A673 (cell line): ENCODE data around the gene TUSC1. TPM values are rescaled to one million over a fixed set of nuclear protein-coding genes. Genes with fewer than 3 reads are reported as not detected.
"Not testable (repeated sequence)": the region's sequence is repeated elsewhere in the genome, so short reads cannot be mapped to it uniquely, and the experiment has no call there.

ENCODE experiments used
- BruUV-seq: library from RNA; stranded (reverse); fragments of 400-500 nt; replicated peaks from 2 replicates; lab custom pipeline; 2021; lab: Mats Ljungman, UMichigan
- CTCF ChIA-PET: fragments of 300-600 bp; sonication (Branson Sonifier 250); formaldehyde crosslinking; loops from one replicate; lab custom pipeline; 2022; ENCODE audit warnings: antibody characterized with exemption; lab: Charles Lee
- POLR2A ChIA-PET: fragments of 300-600 bp; sonication (Branson Sonifier 250); formaldehyde crosslinking; loops from one replicate; lab custom pipeline; 2022; ENCODE audit warnings: antibody characterized with exemption; ENCODE audit not compliant: low non-redundant PET; lab: Charles Lee
- DNase-seq: peaks from one replicate; pipeline ENCODE4 v3.0.0-alpha.2; 2015; ENCODE audit warnings: low spot score
- H3K27ac ChIP-seq: fragments of 200-600 bp; sonication (generic); 2 replicates; pipeline ENCODE4 v1.5.1; 2016; ENCODE audit warnings: mixed run types, low read depth, mild to moderate bottlenecking, mixed read lengths, antibody characterized with exemption, low read length; ENCODE audit not compliant: poor library complexity, severe bottlenecking
- H3K27me3 ChIP-seq: fragments of 200-600 bp; sonication (generic); replicated peaks from 2 replicates; pipeline ENCODE4 v1.6.1; 2017; ENCODE audit warnings: mixed run types, low read depth, mild to moderate bottlenecking, mixed read lengths, antibody characterized with exemption, low read length; ENCODE audit not compliant: insufficient read depth, poor library complexity
- H3K36me3 ChIP-seq: fragments of 200-600 bp; sonication (generic); 2 replicates; pipeline ENCODE4 v1.6.1; 2016; ENCODE audit warnings: mixed run types, mild to moderate bottlenecking, mixed read lengths, antibody characterized with exemption, low read length; ENCODE audit not compliant: insufficient read depth, poor library complexity, severe bottlenecking
- H3K4me1 ChIP-seq: fragments of 200-600 bp; sonication (generic); 2 replicates; pipeline ENCODE4 v1.6.1; 2017; ENCODE audit warnings: mixed run types, mild to moderate bottlenecking, mixed read lengths, antibody characterized with exemption, low read length; ENCODE audit not compliant: insufficient read depth, poor library complexity, severe bottlenecking
- H3K4me3 ChIP-seq: fragments of 200-600 bp; sonication (generic); 2 replicates; pipeline ENCODE4 v1.5.1; 2016; ENCODE audit warnings: low read depth, mixed run types, mild to moderate bottlenecking, mixed read lengths, low read length; ENCODE audit not compliant: poor library complexity, severe bottlenecking
- H3K9me3 ChIP-seq: fragments of 200-600 bp; sonication (generic); 2 replicates; pipeline ENCODE4 v1.6.1; 2016; ENCODE audit warnings: mixed run types, low read depth, mild to moderate bottlenecking, mixed read lengths, antibody characterized with exemption, low read length; ENCODE audit not compliant: poor library complexity, severe bottlenecking
- EZH2 ChIP-seq: fragments of 200-600 bp; sonication (generic); IDR thresholded peaks from 2 replicates; pipeline ENCODE4 v1.6.1; 2017; ENCODE audit warnings: borderline replicate concordance, low read depth, mild to moderate bottlenecking, mixed read lengths, antibody characterized with exemption, low read length; ENCODE audit not compliant: poor library complexity, severe bottlenecking
- intact Hi-C: fragments of 100-400 bp; cut with micrococcal nuclease; formaldehyde crosslinking; loops from one replicate; pipeline ENCODE4 v1.10.0; 2022; ENCODE audit not compliant: unreplicated experiment
- total RNA-seq: library from RNA; stranded (reverse); gene quantifications from 2 replicates; pipeline ENCODE4 v1.2.3, GENCODE V29; 2021
- TF ChIP-seq, protein P1 (sequence below): fragments of 300-800, 200-600 bp; sonication (generic); conservative IDR thresholded peaks from 2 replicates; pipeline ENCODE4 v1.5.1; 2017; ENCODE audit warnings: low read depth, mild to moderate bottlenecking, antibody characterized with exemption, low read length, moderate library complexity, mixed read lengths

TUSC1 gene
- total RNA-seq, 1 experiment from 2014 or later, result not detected

DNA sequence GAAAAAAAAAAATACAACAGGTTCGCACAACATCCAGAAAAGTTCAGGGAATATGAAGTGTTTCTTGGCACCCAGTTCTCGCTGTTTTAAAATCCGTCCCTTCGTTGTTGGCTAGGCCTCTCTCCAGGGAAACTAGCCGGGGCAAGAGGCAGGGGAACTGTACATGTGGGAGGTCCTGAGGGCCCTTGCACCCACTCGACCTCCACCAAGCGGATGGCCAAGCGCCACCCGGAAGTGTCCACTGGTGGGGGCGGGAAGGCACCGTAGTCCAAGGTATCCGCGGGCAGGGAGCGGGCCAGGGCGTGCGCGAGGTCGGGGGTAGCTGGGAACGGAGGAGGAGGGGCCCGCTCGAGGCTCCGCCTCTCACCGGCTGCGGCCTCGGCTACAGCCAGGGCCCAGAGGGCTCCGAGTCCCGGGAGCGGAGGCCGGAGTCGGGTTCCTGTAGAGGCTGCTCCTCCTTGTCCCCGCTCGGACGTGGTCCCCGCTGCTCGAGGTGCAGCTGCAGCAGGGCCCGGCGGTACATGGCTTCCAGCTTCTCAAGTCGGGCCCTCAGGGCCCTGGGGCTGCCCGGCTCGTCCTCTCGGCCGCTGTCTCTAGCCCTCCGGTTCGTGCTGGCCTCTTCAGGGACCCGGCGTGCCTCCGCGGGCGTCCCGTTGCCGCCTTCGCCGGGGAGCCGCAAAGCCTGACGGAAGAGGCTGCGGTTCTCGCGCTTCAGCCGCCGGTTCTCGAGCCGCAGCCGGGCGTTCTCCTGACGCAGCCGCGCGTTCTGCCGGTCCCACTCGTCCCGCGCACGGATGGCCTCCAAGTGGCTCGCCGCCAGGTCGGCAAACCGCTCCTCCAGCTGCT lies 720 bp downstream of the TUSC1 start:
- no peak for TF ChIP-seq EZH2
- TF ChIP-seq, protein P1, sequence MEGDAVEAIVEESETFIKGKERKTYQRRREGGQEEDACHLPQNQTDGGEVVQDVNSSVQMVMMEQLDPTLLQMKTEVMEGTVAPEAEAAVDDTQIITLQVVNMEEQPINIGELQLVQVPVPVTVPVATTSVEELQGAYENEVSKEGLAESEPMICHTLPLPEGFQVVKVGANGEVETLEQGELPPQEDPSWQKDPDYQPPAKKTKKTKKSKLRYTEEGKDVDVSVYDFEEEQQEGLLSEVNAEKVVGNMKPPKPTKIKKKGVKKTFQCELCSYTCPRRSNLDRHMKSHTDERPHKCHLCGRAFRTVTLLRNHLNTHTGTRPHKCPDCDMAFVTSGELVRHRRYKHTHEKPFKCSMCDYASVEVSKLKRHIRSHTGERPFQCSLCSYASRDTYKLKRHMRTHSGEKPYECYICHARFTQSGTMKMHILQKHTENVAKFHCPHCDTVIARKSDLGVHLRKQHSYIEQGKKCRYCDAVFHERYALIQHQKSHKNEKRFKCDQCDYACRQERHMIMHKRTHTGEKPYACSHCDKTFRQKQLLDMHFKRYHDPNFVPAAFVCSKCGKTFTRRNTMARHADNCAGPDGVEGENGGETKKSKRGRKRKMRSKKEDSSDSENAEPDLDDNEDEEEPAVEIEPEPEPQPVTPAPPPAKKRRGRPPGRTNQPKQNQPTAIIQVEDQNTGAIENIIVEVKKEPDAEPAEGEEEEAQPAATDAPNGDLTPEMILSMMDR, result no peak
- DNase-seq, result no peak
- H3K4me1 ChIP-seq, result no peaks in the 10 kb centered on the region
- ChIA-PET CTCF (no interaction called here), POLR2A (no interaction called here)
- H3K27ac ChIP-seq, result no peak overlapping the region
- no peaks in the 10 kb centered on the region for H3K27me3 ChIP-seq
- no peaks in the 10 kb centered on the region for H3K9me3 ChIP-seq
- intact Hi-C loops, result no loop called here
- no peak overlapping the region for H3K4me3 ChIP-seq
- no peaks in the 10 kb centered on the region for H3K36me3 ChIP-seq
- BruUV-seq, result no TSS peak

DNA sequence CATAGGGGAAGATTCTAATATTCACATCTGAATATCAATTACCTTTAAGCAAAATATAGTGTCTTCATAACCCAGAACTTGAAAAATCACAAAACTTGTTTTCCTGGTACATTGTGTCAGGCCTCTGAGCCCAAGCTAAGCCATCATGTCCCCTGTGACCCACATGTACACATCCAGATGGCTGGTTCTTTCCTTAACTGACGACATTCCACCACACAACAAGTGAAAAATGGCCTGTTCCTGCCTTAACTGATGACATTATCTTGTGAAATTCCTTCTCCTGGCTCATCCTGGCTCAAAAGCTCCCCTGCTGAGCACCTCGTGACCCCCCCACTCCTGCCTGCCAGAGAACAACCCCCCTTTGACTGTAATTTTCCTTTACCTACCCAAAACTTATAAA lies 2.4 kb downstream of the TUSC1 start:
- CTCF ChIA-PET, H3K9me3 ChIP-seq, H3K27me3 ChIP-seq, H3K4me1 ChIP-seq, H3K36me3 ChIP-seq, intact Hi-C loops, DNase-seq, POLR2A ChIA-PET, BruUV-seq, H3K4me3 ChIP-seq, H3K27ac ChIP-seq: not testable (repeated sequence)

DNA sequence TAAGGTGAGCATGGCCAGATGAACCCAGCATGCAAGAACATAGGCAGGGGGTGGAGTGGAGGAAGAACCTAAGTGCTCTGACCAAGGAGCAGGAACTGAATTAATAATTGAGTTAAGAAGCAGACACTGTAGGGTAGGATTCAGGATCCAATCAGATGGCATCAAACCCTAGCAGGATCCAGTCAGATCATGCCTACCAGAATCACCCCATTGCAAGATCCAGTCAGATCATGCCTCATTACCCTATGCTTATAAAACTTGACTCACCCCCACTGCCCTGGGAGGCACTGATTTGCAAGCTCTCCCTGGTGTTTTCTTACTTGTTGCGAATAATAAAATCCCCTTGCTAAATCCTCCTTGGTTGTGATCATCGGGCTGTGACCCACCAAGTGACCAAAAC lies 19.7 kb downstream of the TUSC1 start:
- Histone ChIP-seq H3K9me3 (no peaks in the 10 kb centered on the region), H3K36me3 (no peaks in the 10 kb centered on the region), H3K4me3 (no peak overlapping the region), H3K4me1 (no peaks in the 10 kb centered on the region), H3K27ac (no peak overlapping the region), H3K27me3 (no peaks in the 10 kb centered on the region)
- TF ChIP-seq EZH2, result no peak
- TF ChIP-seq, protein P1, result no peak
- ChIA-PET CTCF (no interaction called here), POLR2A (no interaction called here)
- intact Hi-C loops, result no loop called here
- no peak for DNase-seq
- BruUV-seq, result no TSS peak

DNA sequence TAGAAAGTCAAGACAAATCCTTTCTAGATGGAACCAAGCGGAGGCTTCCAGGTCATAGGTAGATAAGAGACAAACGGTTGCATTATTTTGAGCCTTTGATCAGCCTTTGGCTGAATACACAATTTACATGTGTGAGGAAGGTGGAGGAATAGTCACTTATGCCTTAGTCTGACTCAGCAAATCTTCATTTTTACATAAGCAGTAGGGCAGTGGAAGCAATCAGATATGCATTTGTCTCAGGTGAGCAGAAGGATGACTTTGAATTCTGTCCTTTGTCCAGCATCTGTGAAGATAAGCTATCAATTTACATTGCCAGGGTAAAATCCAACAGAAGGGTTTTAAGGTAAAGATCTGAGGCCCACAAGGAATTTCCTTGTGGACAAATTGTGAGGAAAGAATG lies 23.8 kb downstream of the TUSC1 start:
- Histone ChIP-seq H3K4me3 (no peak overlapping the region), H3K4me1 (no peaks in the 10 kb centered on the region), H3K27ac (no peak overlapping the region), H3K9me3 (no peaks in the 10 kb centered on the region), H3K27me3 (no peaks in the 10 kb centered on the region), H3K36me3 (no peaks in the 10 kb centered on the region)
- ChIA-PET CTCF (no interaction called here), POLR2A (no interaction called here)
- no TSS peak for BruUV-seq
- intact Hi-C loops, result no loop called here
- TF ChIP-seq, protein P1, result no peak
- TF ChIP-seq EZH2, result no peak
- DNase-seq, result no peak
